C4-2B (cell line): ENCODE data around the gene NDEL1.

Experiments used
- CTCF ChIP-seq: fragments of 450-650 bp; conservative IDR thresholded peaks from 2 replicates; pipeline ENCODE4 v1.5.1; 2017; ENCODE audit warnings: mild to moderate bottlenecking
- ZFX ChIP-seq: fragments of 450-650 bp; IDR thresholded peaks from 2 replicates; pipeline ENCODE4 v1.6.1; 2017

DNA sequence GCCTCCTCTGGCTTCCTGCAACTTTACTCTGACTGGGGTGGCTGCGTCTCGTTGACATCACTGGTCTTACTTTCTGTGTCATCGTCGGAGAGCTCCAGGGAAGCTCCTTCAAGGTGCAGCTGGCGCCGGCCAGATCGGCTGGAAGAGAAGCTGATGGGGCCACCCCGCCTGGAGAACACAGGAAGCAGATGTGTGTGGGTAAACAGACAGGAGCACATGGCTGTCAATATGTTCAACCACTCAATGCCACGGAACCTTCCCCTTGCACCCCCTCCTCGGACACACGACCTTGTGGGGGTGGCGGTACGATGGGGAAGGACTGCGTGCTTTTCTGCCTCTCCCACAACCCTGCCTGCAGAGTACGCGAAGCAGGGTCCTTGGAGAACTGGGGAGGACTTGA lies 40.1 kb downstream of the NDEL1 start:
- TF ChIP-seq CTCF: no peak
- no peak for TF ChIP-seq ZFX
